Stimulated activated CD4-positive, alpha-beta T cell treated with anti-CD3 and anti-CD28 coated beads, Interleukin-15, amount 100 ng/mL, for 24 hours (primary cell): ENCODE data around the gene DMPK.
"Not testable (repeated sequence)": the region's sequence is repeated elsewhere in the genome, so short reads cannot be mapped to it uniquely, and the experiment has no call there.

Experiments
- DNase-seq: peaks from one replicate; pipeline ENCODE4 v3.0.0-alpha.2; 2020

Gene DMPK

GRCh38 chr19:45733160-45733810 is 49.0 kb downstream of the DMPK start, which contains the start of gene MEIOSIN:
Gene MEIOSIN (plus strand): TSS chr19:45733439. CDS start chr19:45735377, 1,938 bp downstream.
- DNase-seq, result no peak

- peak; percentile 96 for DNase-seq
Measured at GRCh38 chr19:45730368-45731288, 51.7 kb downstream of the DMPK start, which contains the start of gene FBXO46. Gene FBXO46 (minus strand): TSS chr19:45730896. CDS start chr19:45713495, 17,401 bp downstream.

GRCh38 chr19:45729800-45730290 is 52.4 kb downstream of the DMPK start:
- DNase-seq, result peak; percentile 46

GRCh38 chr19:45728683-45729082 is 53.6 kb downstream of the DMPK start:
- not testable (repeated sequence) for DNase-seq

GRCh38 chr19:45720065-45720464 is 62.2 kb downstream of the DMPK start:
- DNase-seq, result not testable (repeated sequence)
